OCI-LY1 (cell line): ENCODE measurements around the gene USP2.

Experiments used
- H2AFZ ChIP-seq: fragments of 200-600 bp; sonication (generic), shearing (Covaris generic); 2 replicates; pipeline ENCODE4 v1.6.0; 2014; ENCODE audit warnings: antibody characterized with exemption, mild to moderate bottlenecking, low read length
- H3F3A ChIP-seq: fragments of 200-600 bp; sonication (generic), shearing (Covaris generic); 2 replicates; pipeline ENCODE4 v1.6.0; 2014; ENCODE audit warnings: mild to moderate bottlenecking, antibody characterized with exemption, low read length, moderate library complexity; ENCODE audit not compliant: insufficient read depth
- H3K27ac ChIP-seq: fragments of 200-600 bp; sonication (generic); 2 replicates; pipeline ENCODE4 v1.5.1; 2014; ENCODE audit warnings: low read length, mixed run types, mild to moderate bottlenecking, low read depth; ENCODE audit not compliant: poor library complexity, severe bottlenecking
- H3K27me3 ChIP-seq: fragments of 200-600 bp; sonication (generic); 2 replicates; pipeline ENCODE4 v1.6.0; 2014; ENCODE audit warnings: antibody characterized with exemption, mild to moderate bottlenecking, low read length, moderate library complexity; ENCODE audit not compliant: insufficient read depth
- H3K36me3 ChIP-seq: fragments of 200-600 bp; sonication (generic); 2 replicates; pipeline ENCODE4 v1.6.1; 2014; ENCODE audit warnings: mild to moderate bottlenecking, antibody characterized with exemption, low read length, moderate library complexity, mixed read lengths; ENCODE audit not compliant: insufficient read depth
- H3K4me1 ChIP-seq: fragments of 200-600 bp; sonication (generic); 2 replicates; pipeline ENCODE4 v1.5.1; 2014; ENCODE audit warnings: mild to moderate bottlenecking, low read length, moderate library complexity; ENCODE audit not compliant: insufficient read depth, severe bottlenecking
- H3K4me2 ChIP-seq: fragments of 200-600 bp; sonication (generic), shearing (Covaris generic); 2 replicates; pipeline ENCODE4 v1.6.1; 2014; ENCODE audit warnings: low read length
- H3K4me3 ChIP-seq: fragments of 200-600 bp; sonication (generic); 2 replicates; pipeline ENCODE4 v1.5.1; 2014; ENCODE audit warnings: low read length, low read depth, mild to moderate bottlenecking, mixed read lengths; ENCODE audit not compliant: poor library complexity, severe bottlenecking
- H3K79me2 ChIP-seq: fragments of 200-600 bp; shearing (Covaris generic); 2 replicates; pipeline ENCODE4 v1.6.1; 2016; ENCODE audit warnings: mixed run types, low read length, mixed read lengths; ENCODE audit not compliant: insufficient read depth
- H3K9ac ChIP-seq: fragments of 200-600 bp; sonication (generic), shearing (Covaris generic); 2 replicates; pipeline ENCODE4 v1.6.1; 2014; ENCODE audit warnings: mild to moderate bottlenecking, low read length, mixed read lengths
- H3K9me2 ChIP-seq: fragments of 200-600 bp; sonication (generic), shearing (Covaris generic); 2 replicates; pipeline ENCODE4 v1.6.1; 2014; ENCODE audit warnings: low read depth, mild to moderate bottlenecking, low read length, mixed read lengths
- H3K9me3 ChIP-seq: fragments of 200-600 bp; shearing (Covaris generic); 2 replicates; pipeline ENCODE4 v1.6.1; 2014; ENCODE audit warnings: low read length, mixed read lengths
- H4K20me1 ChIP-seq: fragments of 200-600 bp; sonication (generic), shearing (Covaris generic); 2 replicates; pipeline ENCODE4 v1.6.0; 2016; ENCODE audit warnings: mild to moderate bottlenecking, low read length; ENCODE audit not compliant: insufficient read depth
- EZH2 ChIP-seq: fragments of 200-600 bp; sonication (generic), shearing (Covaris generic); IDR thresholded peaks from 2 replicates; pipeline ENCODE4 v1.8.0; 2017; ENCODE audit warnings: borderline replicate concordance, mixed run types, mild to moderate bottlenecking, antibody characterized with exemption, low read length, moderate library complexity, mixed read lengths
- TF ChIP-seq, protein P1 (sequence below): fragments of 200-600 bp; sonication (generic), shearing (Covaris generic); IDR thresholded peaks from 2 replicates; pipeline ENCODE4 v1.5.1; 2017; ENCODE audit warnings: mild to moderate bottlenecking, antibody characterized with exemption, low read length, moderate library complexity, mixed read lengths

The USP2 gene

DNA sequence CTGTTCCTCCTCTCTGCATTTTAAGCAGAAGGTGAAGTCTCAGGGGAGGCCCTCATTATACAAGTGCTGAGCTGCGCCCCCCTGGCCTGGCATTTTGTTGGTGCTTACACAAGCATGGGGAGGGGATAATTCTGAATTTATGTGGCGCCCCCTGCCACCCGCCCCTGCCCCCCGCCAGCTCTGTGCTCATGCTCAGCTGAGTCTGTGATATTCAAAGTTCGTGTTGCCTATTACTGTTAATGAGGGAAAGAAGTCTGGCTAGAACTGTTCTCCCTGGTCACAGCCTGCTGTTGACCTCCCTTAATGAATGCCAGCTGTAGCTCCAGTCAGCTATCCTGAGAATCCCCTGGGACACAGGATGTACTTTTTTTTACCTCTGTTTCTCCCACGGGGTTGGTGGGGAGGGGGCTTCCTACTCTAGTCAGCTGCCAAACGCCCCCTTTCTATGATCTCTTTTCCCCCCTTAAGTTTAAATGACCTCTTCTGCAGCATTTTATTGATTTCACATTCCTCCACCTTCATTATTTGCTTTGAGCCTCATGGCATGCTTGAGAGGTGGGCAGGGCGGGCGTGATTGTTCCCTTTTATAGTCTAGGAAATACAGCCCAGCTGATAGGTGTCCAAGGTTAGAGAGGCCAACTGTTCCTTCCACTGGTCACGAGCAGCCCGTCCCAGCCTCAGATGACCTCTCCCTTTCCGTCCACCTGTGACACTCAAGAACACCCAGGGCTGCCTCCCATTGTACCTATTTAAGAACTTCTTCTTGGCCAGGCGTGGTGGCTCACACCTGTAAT lies 12.2 kb downstream of the USP2 start:
- Histone ChIP-seq H3K27me3 (no peaks in the 10 kb centered on the region), H3K9ac (peak overlapping the region; percentile 46; the same call in 1 of the 2 replicates), H3K9me2 (no peaks in the 10 kb centered on the region), H3F3A (no peaks in the 10 kb centered on the region), H3K4me3 (no peak overlapping the region), H3K27ac (peak overlapping the region; percentile 94), H3K36me3 (no peaks in the 10 kb centered on the region), H3K9me3 (no peaks in the 10 kb centered on the region), H3K4me2 (peak overlapping the region; percentile 38; the same call in 1 of the 2 replicates), H4K20me1 (no peaks in the 10 kb centered on the region), H2AFZ (no peak overlapping the region), H3K79me2 (no peaks in the 10 kb centered on the region), H3K4me1 (peaks cover 80% of the 10 kb centered on the region)
- TF ChIP-seq EZH2 = no peak
- TF ChIP-seq, protein P1, sequence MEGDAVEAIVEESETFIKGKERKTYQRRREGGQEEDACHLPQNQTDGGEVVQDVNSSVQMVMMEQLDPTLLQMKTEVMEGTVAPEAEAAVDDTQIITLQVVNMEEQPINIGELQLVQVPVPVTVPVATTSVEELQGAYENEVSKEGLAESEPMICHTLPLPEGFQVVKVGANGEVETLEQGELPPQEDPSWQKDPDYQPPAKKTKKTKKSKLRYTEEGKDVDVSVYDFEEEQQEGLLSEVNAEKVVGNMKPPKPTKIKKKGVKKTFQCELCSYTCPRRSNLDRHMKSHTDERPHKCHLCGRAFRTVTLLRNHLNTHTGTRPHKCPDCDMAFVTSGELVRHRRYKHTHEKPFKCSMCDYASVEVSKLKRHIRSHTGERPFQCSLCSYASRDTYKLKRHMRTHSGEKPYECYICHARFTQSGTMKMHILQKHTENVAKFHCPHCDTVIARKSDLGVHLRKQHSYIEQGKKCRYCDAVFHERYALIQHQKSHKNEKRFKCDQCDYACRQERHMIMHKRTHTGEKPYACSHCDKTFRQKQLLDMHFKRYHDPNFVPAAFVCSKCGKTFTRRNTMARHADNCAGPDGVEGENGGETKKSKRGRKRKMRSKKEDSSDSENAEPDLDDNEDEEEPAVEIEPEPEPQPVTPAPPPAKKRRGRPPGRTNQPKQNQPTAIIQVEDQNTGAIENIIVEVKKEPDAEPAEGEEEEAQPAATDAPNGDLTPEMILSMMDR = no peak

DNA sequence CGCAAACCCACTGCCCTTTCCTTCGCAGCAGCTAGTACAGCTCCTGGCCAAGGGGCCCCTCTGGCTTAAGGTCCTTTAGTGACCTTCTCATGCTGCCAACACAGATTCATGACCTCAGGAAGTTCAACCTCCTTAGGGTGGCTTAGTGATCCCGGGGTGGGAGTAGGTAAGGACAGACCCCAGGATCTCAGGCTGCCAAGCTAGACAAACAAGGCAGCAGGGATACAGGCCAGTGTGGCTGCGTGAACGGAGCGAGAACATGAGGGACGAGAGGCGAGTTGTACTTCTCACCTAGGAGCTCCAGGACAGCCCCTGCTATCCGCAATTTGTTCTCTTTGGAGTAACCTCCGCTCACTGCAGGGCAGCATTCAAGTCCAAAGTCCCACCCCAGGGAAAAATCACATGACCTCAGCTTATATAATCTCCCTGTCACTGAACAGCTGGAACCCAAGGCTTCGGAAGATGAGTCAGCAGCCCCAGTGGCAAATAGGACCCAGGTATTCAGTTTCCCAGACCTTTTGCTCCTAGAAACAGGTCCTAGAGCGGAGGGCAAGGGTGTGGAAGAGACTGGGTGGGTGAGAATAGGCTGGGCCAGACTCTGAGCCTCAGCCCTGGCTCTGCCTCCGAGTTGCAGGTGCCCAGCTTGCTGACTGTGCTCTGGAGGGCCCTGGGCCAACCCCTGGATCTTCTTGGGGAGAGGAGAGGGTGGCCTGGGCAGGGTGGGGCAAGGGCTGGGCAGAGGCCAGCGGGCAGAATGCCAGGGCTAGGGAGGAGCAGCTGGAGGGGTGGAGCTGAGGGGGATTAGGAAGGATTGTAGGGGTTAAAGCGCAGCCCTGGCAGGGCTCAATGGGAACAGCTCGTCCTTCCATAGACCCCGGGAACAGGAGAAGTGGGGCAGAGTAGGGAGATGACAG lies 13.1 kb downstream of the USP2 start:
- TF ChIP-seq, protein P1 = no peak
- no peak for TF ChIP-seq EZH2
- no peaks in the 10 kb centered on the region for H3F3A ChIP-seq
- H3K9me3 ChIP-seq = no peaks in the 10 kb centered on the region
- H3K27me3 ChIP-seq = no peaks in the 10 kb centered on the region
- no peaks in the 10 kb centered on the region for H3K79me2 ChIP-seq
- no peaks in the 10 kb centered on the region for H3K36me3 ChIP-seq
- no peaks in the 10 kb centered on the region for H4K20me1 ChIP-seq
- peaks cover 77% of the 10 kb centered on the region for H3K4me1 ChIP-seq
- H3K4me3 ChIP-seq = no peak overlapping the region
- no peaks in the 10 kb centered on the region for H3K9me2 ChIP-seq
- no peak overlapping the region for H2AFZ ChIP-seq
- H3K9ac ChIP-seq = peak overlapping the region; percentile 53; the same call in 1 of the 2 replicates
- H3K27ac ChIP-seq = peak overlapping the region; percentile 94
- peak overlapping the region; percentile 39; the same call in 1 of the 2 replicates for H3K4me2 ChIP-seq

DNA sequence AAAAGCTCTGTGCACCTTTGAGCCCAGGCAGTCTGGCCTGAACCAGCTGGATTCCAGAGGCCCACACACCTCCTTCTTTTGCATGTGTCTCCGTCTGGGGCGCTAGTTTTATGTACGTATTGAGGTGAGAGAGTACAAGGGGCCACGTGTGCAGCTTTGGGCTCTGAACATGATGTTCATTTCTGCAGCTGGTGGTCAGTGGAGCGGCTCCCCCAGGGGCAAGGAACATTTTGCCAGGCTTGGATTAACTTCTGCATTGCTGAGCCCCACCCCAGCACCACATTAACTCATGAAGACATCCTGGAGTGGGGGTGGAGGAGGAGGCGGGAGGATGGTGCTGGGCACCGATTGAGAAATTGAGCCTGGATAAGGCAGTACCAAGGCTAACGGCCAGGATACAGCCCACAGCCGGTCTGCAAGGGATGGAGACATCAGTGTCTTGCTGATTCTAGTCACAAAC lies 13.8 kb downstream of the USP2 start:
- H3K4me1 ChIP-seq = peaks cover 83% of the 10 kb centered on the region
- peak overlapping the region; percentile 40; the same call in 1 of the 2 replicates for H3K4me2 ChIP-seq
- H3K27ac ChIP-seq = peak overlapping the region; percentile 94

More for the DNA sequence above, 13.8 kb downstream of the USP2 start:
- Histone ChIP-seq H3K79me2 (no peaks in the 10 kb centered on the region), H4K20me1 (no peaks in the 10 kb centered on the region), H3K9me3 (no peaks in the 10 kb centered on the region), H3K4me3 (no peak overlapping the region), H3K27me3 (no peaks in the 10 kb centered on the region), H3F3A (no peaks in the 10 kb centered on the region), H3K36me3 (no peaks in the 10 kb centered on the region), H3K9ac (peak overlapping the region; percentile 53; the same call in 1 of the 2 replicates), H2AFZ (no peak overlapping the region), H3K9me2 (no peaks in the 10 kb centered on the region)
- no peak for TF ChIP-seq EZH2
- TF ChIP-seq, protein P1 = no peak
